Lower lobe of right lung (tissue), 2 donors: Measurements from ENCODE around the gene RUNX3. TPM values are rescaled to one million over a fixed set of nuclear protein-coding genes. Genes with fewer than 3 reads are reported as not detected.
A peak's percentile ranks its signal among the peaks of the same experiment; 100 is the strongest.

Source experiments
- ATAC-seq, 2 donors: fragments of 200-7000 bp; cut with Tn5 transposase; one replicate each; pipeline ENCODE4 v1.9.1; 2020 to 2022; ENCODE audit warnings: mild to moderate bottlenecking in 2 of 2, moderate library complexity in 2 of 2
- DNase-seq: peaks from one replicate; pipeline ENCODE4 v3.0.0-alpha.2; 2020
- H3K27ac ChIP-seq: fragments of 200-600 bp; one replicate; pipeline ENCODE4 v1.8.0; 2022
- H3K27me3 ChIP-seq: fragments of 200-600 bp; one replicate; pipeline ENCODE4 v1.8.0; 2022; ENCODE audit warnings: low read depth
- H3K36me3 ChIP-seq: fragments of 200-600 bp; one replicate; pipeline ENCODE4 v1.8.0; 2022; ENCODE audit warnings: mild to moderate bottlenecking
- H3K4me1 ChIP-seq: fragments of 200-600 bp; one replicate; pipeline ENCODE4 v1.8.0; 2022
- H3K4me3 ChIP-seq: fragments of 200-600 bp; one replicate; pipeline ENCODE4 v1.8.0; 2022; ENCODE audit warnings: mild to moderate bottlenecking
- H3K9me3 ChIP-seq: fragments of 200-600 bp; one replicate; pipeline ENCODE4 v1.8.0; 2022
- intact Hi-C: fragments of 100-400 bp; cut with DNase I; formaldehyde crosslinking; loops from one replicate; pipeline ENCODE4 v1.11.0; 2022
- total RNA-seq: library from RNA; stranded (reverse); fragmentation: NEBNext Ultra II Directional; extraction: Animal tissue kit (Norgen Biotek cat#: 25700); gene quantifications from one replicate; pipeline ENCODE4 v1.2.1, GENCODE V29; 2021
- TF ChIP-seq, protein P1 (sequence below): fragments of 200-600 bp; IDR thresholded peaks from one replicate; pipeline ENCODE4 v1.8.0; 2022; ENCODE audit warnings: antibody characterized with exemption, mild to moderate bottlenecking
- donor health status: DM: no; HTN: yes; CAD: no; lungs with severe emphysema.

The RUNX3 gene
- total RNA-seq, 1 donor from 2014 or later = 13.1 TPM

DNA sequence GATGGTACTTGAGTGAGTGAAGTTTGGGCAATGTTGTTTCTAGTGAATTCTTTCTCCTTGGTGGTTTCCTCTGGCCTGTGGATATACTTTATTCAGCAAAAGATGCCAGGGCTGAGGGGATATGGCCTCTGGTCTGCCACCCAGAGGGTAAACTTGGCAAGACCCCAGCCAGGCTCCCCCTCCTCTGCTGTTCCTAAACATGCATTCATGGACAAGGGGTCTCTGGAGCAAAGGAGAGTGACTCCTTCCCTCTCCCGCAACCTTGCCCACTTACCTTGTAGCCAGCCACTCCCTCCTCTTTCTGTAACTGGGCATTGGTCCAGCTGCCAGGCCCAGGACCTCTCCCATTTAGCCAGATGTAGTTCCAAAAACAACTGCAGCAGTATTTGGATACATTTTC, 43.8 kb downstream of the RUNX3 start:
- intact Hi-C loops = no loop called here
- H3K27me3 ChIP-seq = no peaks in the 10 kb centered on the region
- TF ChIP-seq, protein P1, sequence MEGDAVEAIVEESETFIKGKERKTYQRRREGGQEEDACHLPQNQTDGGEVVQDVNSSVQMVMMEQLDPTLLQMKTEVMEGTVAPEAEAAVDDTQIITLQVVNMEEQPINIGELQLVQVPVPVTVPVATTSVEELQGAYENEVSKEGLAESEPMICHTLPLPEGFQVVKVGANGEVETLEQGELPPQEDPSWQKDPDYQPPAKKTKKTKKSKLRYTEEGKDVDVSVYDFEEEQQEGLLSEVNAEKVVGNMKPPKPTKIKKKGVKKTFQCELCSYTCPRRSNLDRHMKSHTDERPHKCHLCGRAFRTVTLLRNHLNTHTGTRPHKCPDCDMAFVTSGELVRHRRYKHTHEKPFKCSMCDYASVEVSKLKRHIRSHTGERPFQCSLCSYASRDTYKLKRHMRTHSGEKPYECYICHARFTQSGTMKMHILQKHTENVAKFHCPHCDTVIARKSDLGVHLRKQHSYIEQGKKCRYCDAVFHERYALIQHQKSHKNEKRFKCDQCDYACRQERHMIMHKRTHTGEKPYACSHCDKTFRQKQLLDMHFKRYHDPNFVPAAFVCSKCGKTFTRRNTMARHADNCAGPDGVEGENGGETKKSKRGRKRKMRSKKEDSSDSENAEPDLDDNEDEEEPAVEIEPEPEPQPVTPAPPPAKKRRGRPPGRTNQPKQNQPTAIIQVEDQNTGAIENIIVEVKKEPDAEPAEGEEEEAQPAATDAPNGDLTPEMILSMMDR = no peak
- H3K27ac ChIP-seq = no peak overlapping the region
- DNase-seq (peak; percentile 24), ATAC-seq (no peak)
- H3K36me3 ChIP-seq = no peaks in the 10 kb centered on the region
- no peak overlapping the region for H3K4me3 ChIP-seq
- no peaks in the 10 kb centered on the region for H3K9me3 ChIP-seq
- no peaks in the 10 kb centered on the region for H3K4me1 ChIP-seq

DNA sequence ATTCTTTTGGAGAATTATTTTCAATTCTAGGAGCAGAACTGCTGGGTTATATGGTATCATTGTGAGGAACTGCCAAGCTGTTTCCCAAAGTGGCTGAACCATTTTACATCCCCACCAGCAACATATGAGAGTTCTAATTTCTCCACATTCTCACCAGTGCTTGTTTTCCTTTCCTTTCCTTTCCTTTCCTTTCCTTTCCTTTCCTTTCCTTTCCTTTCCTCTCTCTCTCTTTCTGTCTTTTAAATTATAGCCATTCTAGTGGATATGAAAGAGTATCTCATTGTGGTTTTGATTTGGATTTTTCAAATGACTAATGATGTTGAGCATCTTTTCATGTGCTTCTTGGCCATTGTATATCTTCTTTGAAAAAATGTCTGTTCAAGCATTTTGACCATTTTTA, 45.3 kb downstream of the RUNX3 start:
- no peak overlapping the region for H3K4me3 ChIP-seq
- H3K36me3 ChIP-seq = no peaks in the 10 kb centered on the region
- H3K9me3 ChIP-seq = no peaks in the 10 kb centered on the region
- intact Hi-C loops = no loop called here
- ATAC-seq (no peak), DNase-seq (no peak)
- no peaks in the 10 kb centered on the region for H3K4me1 ChIP-seq
- H3K27ac ChIP-seq = no peak overlapping the region
- TF ChIP-seq, protein P1 = no peak
- H3K27me3 ChIP-seq = no peaks in the 10 kb centered on the region

DNA sequence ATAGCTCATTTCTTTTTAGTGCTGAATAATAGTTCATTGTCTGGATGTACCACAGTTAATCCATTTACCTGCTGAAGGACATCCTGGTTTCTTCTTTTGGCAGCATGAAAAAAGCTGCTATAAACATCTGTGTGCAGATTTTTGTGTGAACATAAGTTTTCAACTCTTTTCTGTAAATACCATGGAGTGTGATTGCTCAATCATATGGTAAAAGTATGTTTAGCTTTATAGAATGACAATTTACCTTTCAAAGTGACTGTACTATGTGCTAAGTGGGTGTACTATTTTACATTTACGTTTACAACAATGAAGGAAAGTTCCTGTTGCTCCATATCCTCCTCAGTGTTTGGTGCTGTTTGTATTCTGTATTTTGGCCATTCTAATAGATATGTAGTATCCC, 49.0 kb downstream of the RUNX3 start:
- ATAC-seq (no peak), DNase-seq (no peak)
- no peaks in the 10 kb centered on the region for H3K4me1 ChIP-seq
- TF ChIP-seq, protein P1 = no peak
- H3K9me3 ChIP-seq = no peaks in the 10 kb centered on the region
- intact Hi-C loops = no loop called here
- H3K4me3 ChIP-seq = no peak overlapping the region
- H3K27me3 ChIP-seq = no peaks in the 10 kb centered on the region
- H3K36me3 ChIP-seq = no peaks in the 10 kb centered on the region
- H3K27ac ChIP-seq = no peak overlapping the region

DNA sequence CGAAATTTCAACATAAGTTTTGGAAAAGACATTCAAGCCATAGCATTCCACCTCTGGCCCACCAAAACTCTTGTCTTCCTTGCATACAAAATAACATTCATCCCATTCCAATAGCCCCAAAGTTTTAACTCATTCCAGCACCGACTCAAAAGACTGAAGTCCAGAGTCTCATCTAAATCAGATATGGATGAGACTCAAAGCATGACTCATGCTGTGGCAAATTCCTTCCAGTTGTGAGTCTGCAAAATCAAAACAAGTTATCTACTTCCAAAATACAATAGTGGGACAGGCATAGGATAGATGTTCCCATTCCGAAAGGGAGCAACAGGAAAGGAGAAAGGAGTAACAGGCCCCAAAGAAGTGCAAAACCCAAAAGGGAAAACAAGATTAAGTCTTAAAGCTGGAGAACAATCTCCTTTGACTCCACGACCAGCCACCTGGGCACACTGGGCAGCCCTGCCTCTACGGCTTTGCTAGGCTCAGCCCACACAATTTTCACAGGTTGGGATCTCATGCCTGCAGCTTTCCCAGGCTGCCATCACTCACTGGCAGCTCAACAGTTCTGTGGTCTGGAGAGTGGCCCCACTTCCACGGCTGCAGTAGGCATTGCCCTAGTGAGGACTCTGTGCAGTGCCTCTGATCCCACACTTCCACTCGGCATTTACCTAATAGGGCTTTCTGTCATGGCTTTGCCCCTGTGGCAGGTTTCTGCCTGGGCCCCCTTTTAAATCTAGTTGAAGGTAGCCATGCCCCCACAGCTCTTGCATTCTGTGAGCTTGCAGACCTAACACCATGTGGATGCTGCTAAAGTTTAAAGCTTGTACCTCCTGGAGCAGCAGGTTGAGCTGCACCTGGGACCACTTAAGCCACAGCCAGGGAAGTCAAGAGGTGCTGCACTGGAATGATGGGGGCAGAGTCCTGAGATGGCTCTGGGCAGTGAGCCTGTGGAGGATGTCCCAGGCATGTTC, 51.0 kb downstream of the RUNX3 start:
- DNase-seq (peak; percentile 10), ATAC-seq (no peak)

DNA sequence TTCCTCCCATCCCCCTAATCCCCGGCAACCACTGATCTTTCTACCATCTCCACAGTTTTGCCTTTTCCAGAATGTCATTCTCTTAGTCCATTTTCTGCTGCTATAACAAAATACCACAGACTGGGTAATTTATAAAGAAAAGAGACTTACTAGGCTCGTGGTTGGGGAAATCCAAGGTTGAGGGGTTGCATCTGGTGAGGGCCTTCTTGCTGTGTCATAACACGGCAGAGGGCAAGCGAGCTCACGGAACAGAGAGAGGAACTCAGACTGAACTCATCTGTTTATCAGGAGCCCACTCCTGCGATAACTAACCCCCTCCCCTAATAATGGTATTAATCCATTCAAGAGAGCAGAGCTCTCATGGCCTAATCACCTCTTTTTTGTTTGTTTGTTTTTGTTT, 52.0 kb downstream of the RUNX3 start:
- intact Hi-C loops = no loop called here
- Histone ChIP-seq H3K36me3 (no peaks in the 10 kb centered on the region), H3K9me3 (no peaks in the 10 kb centered on the region), H3K27me3 (no peaks in the 10 kb centered on the region), H3K4me3 (no peak overlapping the region), H3K4me1 (peaks cover 4% of the 10 kb centered on the region), H3K27ac (no peak overlapping the region)
- DNase-seq = peak; percentile 20
- TF ChIP-seq, protein P1 = no peak
- ATAC-seq = no peak

More for the DNA sequence above, 51.0 kb downstream of the RUNX3 start:
- intact Hi-C loops = no loop called here
- H3K27ac ChIP-seq = no peak overlapping the region
- TF ChIP-seq, protein P1 = no peak
- no peaks in the 10 kb centered on the region for H3K27me3 ChIP-seq
- no peak overlapping the region for H3K4me3 ChIP-seq
- H3K9me3 ChIP-seq = no peaks in the 10 kb centered on the region
- peaks cover 4% of the 10 kb centered on the region for H3K4me1 ChIP-seq
- H3K36me3 ChIP-seq = no peaks in the 10 kb centered on the region
